ENCODE data around the gene LHPP.

LHPP gene

GRCh38 chr10:124447751-124448466 lies 13.7 kb upstream of the LHPP start:
- DNase-seq (ENCODE audit: low read depth in 2 of 2) = no peak

DNA sequence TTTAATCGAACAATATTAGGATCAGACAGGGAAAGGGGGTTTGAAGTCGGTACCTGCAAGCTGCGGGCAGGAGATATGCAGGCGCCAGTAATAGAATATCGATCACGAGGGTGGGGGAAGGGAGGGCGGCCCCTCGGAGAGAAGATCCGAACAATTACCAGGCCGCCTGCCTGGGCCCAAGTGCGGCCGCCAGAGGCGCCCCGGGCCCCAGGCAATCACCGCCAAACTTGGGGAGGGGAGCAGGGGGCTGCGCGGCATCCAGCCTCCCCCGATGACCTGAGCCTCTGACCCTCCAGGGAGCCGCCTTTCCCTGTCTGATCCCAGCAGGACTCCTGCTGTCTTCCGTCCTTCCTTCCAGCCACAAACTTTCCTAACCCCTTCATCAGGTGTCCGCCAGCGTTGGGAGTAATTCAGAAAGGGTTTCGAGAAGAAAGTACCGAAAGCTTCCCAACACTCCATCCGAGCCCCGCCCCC lies 12.9 kb upstream of the LHPP start:
- no peak for DNase-seq (ENCODE audit: low read depth in 2 of 2)

DNA sequence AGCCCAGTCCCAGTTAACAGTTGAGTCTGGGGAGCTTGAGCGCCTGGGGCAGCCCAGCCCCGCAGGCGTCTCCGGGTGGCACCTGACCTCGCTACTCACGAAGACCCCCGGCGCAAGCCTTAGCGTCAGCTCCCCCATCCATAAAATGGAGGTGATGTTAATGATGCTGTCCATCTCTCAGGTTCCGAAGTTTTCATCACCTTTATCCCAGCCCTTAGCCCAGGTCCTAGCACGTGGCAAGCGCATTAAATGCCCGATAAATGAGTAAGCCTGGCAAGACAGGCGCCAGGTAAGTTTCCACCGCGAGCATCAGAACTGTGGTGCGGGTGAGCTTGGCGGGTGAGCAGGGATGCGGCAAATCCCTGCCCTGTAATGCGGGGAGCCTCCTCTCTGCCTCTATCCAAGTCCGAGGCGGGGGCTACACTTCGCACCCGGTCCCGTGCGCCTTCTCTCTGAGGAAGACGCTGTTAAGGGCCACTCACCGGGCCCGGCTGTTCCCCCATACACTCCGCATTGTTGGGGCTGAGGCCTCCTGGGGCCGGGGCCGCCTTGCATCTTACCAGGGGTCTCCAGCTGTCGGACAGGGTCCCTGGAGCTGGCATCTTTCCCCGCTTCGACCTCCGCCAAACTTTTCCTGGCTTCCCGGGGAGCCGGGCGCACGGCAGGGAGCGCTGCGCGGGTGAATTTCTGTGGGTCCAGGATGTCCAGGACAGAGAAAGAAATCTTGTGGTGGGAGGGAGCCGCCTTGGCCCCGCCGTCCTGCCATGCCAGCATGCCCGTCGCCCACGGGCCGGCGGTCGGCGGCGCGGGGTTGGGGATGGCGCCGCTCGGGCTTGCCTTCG lies 12.2 kb upstream of the LHPP start:
- DNase-seq (ENCODE audit: low read depth in 2 of 2) = no peak

DNA sequence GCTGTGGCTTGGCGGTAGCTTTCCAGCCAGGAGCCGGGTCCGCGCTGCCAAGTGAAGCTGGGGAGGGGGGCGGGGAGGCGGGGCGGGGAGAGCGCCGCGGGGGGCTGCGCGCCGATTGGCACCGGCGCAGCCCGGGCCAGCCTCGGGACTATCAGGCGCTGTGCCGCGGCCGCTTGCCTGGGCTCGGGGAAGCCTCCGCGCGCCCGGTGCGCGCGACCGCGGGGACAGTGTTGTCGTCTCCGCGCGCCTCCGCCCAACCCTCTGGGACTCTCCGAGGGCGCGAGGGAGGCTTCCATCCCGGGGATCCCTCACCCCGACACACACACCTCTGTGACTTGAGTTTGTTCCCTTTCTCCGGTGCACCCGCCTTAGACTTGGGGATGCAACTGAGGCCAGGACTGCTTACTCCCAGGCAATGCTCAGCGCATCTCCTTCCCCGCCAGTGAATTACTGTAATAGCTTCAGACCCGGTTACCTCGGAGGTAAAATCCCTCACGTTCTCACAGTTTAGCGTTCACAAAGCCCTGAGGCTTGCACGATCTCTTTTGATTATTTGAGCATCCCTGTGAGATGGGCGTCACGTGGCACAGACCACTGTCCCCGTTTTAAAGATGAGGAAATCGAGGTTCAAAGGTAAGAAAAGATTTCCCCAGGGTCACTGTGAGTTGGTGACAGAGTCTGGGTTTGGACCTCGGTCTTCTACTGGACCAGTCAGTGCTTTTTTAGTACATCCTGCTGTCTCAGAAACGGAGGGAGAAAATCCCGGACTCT lies 11.4 kb upstream of the LHPP start, which contains the start of gene NKX1-2:
NKX1-2 (minus strand) TSS at position 24 of the 771 bp plus-strand sequence. CDS start 92 bp downstream, outside the sequence.
- no peak for DNase-seq (ENCODE audit: low read depth in 2 of 2)

DNA sequence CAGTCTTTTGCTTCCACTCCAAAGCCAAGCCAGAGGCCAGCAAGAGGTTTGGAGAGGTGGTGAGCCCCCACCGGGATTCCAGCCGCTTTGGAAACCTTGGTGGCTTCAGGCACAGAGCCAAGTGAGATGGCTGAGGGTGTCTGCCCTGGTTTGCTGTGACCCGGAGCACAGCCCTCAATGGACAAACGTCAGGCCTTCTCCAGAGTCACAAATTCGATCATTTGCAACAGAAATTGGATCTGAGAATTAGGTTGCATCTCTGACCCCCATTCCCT lies 10.9 kb upstream of the LHPP start:
- no peak for DNase-seq (ENCODE audit: low read depth in 2 of 2)

DNA sequence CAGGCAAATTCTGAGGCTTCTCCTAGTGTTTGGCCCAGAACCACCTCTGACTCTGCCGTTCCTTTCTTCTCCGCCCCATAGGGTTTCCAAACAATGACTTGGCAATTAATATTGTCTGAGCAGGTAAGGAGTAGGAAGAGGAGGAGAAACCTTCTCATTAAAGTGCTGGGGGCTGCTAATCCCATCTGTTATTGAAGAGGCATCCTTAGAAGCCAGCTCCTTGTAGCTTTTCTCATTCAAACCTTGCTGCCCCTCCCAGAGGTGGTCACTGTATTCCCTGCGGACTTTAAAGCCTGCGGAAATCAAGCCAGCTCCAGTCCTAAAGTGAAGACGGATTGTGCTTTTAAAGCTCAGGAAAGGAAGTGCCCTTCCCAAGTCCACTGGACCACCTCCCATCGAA lies 10.3 kb upstream of the LHPP start:
- DNase-seq (ENCODE audit: low read depth in 2 of 2) = no peak

GRCh38 chr10:124453960-124454610 lies 7.5 kb upstream of the LHPP start:
- DNase-seq (ENCODE audit: low read depth in 2 of 2) = no peak

DNA sequence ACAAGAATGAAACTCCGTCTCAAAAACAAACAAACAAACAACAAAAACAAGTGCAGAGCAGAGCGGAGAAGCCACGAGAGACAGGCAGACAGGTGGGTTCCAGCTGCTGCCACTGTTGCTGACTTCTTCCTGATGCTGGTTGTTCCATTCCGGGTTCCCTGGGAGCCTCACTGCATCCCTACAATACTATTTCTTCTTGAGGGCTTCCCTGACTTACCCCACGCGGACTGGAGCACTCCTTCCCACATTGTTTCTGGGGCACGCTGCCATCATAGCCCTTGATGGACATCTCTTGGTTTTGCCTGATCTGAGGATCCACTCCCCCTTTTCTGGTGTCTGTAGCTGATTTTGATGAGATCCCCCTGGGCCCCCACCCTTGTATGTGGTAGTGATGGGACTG lies 6.2 kb upstream of the LHPP start:
- no peak for DNase-seq (ENCODE audit: low read depth in 2 of 2)

GRCh38 chr10:124458473-124458872 lies 3.1 kb upstream of the LHPP start:
- DNase-seq (ENCODE audit: low read depth in 2 of 2) = no peak

GRCh38 chr10:124458889-124459288 lies 2.7 kb upstream of the LHPP start:
- no peak for DNase-seq (ENCODE audit: low read depth in 2 of 2)

DNA sequence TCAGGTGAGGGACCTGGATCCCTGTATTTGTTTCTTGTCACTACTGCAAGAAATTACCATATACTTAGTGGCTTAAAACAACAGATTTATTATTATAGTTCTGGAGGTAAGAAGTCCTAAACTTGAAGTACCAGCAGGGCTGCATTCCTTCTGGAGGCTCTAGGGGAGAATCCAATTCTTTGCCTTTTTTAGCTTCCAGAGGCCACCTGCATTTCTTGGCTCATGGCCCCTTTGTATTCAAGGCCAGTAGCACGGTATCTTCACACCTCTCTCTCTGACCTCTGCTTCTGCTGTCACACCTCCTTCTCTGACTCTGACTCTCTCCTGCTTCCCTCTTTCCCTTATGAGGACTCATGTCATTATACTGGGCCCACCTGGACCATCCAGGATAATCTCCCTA lies 2.2 kb upstream of the LHPP start:
- no peak for DNase-seq (ENCODE audit: low read depth in 2 of 2)

GRCh38 chr10:124460144-124460543 lies 1.5 kb upstream of the LHPP start:
- no peak for DNase-seq (ENCODE audit: low read depth in 2 of 2)

DNA sequence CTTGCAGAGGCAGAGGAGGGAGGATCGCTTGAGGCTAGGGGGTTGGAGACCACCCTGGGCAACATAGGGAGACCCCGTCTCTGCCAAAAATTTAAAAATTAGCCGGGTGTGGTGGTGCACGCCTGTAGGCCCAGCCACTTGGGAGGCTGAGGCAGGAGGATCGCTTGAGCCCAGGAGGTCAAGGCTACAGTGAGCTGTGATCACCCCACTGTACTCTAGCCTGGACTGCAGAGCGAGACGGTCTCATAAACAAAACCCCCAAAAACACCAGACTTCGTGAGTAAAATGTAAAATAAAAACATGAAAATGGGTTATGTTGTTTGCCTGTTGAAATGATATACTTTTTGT lies 699 bp downstream of the LHPP start:
- DNase-seq (ENCODE audit: low read depth in 2 of 2) = no peak

GRCh38 chr10:124464028-124464965 lies 2.7 kb downstream of the LHPP start:
- DNase-seq (ENCODE audit: low read depth in 2 of 2) = no peak

GRCh38 chr10:124465003-124465776 lies 3.6 kb downstream of the LHPP start:
- DNase-seq (ENCODE audit: low read depth in 2 of 2) = no peak

- DNase-seq (ENCODE audit: low read depth in 2 of 2) = no peak
Observed at GRCh38 chr10:124465777-124466488, 4.3 kb downstream of the LHPP start.

- no peak for DNase-seq (ENCODE audit: low read depth in 2 of 2)
Observed at GRCh38 chr10:124467165-124467564, 5.5 kb downstream of the LHPP start.

- no peak for DNase-seq (ENCODE audit: low read depth in 2 of 2)
Observed at GRCh38 chr10:124468624-124469023, 7.0 kb downstream of the LHPP start.

DNA sequence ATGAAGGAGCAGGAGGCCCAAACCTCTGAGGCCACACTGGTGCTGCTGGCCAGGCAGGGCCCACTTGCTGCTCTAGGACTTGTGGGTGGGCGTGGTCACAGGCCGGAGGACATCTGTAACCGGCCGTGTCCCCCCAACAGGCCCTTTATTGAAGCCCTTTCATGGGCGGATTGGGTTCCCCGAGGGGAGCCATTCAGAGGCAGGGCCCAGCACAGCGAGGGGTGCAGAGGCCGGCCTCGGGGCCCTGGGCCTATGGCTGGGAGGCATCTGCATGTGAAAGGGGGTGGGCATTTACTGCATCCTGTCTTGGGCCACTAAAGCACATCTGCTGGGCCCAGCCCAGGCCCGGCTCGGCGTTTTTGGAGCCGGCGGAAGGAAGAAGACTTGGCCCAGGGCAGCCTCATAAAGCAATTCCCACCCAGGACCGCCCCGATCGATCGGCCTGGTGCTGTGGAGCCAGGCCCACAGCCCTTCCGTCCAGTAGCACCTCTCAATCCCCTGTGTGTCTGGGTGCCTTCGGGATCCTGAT lies 8.4 kb downstream of the LHPP start:
- DNase-seq (ENCODE audit: low read depth in 2 of 2) = no peak
